ENCODE results near the gene KIF26B. TPM values are rescaled to one million over a fixed set of nuclear protein-coding genes. Genes with fewer than 3 reads are reported as not detected.

KIF26B gene
- total and polyA plus RNA-seq, 8 donors = 0.15 to 3.2 (median 0.89) TPM; not detected in 1

DNA sequence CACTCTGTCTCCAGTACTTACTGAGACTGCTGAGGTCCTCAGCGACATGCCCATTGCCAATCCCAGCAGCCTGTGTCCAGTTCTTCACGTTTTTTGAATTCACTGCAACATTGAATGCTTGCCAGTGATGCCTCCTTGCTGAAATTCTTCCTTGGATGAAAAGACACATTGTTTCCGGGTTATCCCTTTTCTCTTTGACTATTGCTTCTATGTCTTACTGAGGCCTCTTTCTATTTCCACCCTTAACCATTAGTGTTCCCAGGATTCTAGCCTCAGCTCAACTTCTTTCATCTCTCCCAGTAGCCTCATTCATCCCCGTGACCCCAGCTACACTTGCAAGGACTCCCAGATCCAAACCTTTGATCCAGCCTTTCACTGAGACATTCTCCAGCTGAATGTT is 46.5 kb upstream of the KIF26B start:
- 79 to 83% (median 81%) methylated on average over 4 of the region's 4 CpGs for WGBS, 5 donors
- H3K27me3 ChIP-seq = no peaks in the 10 kb centered on the region

DNA sequence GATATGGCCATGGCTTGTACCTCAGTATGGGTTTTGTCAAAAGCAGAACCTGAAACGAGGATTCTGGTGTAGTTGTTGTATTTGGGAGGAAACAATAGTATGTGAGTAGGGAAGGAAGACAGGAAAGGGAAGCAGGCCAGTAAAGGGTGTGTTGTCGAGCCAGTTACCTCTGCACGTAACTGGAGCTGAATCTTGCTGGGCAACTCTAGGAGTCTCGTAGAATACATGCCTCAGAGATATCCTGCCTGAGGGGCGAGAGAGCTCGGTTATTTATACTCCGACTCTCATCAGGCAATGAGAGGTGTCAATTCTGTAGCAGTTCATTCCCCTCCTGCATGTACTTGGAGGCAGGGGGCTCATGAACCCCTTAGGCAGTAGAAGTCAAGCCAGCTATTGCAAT is 45.9 kb upstream of the KIF26B start:
- Histone ChIP-seq H3K27ac (no peak overlapping the region), H3K36me3 (no peaks in the 10 kb centered on the region), H3K9me3 (no peaks in the 10 kb centered on the region), H3K4me1 (no peaks in the 10 kb centered on the region), H3K4me3 (no peak overlapping the region), H3K27me3 (no peaks in the 10 kb centered on the region)
- DNase-seq = peak in 1 of 2 donors; percentile 50
- WGBS, 5 donors = 27 to 60% (median 41%) methylated on average over 7 of the region's 7 CpGs
- intact Hi-C loops (cut with DNase I; ENCODE audit: low total_unique reads) = no loop called here
- TF ChIP-seq EP300 (IDR thresholded peaks at IDR 0.05) (no peak), POLR2A (IDR thresholded peaks at IDR 0.05) (no peak)

More for the DNA sequence above, 46.5 kb upstream of the KIF26B start:
- H3K4me1 ChIP-seq = no peaks in the 10 kb centered on the region
- no peak overlapping the region for H3K4me3 ChIP-seq
- no peaks in the 10 kb centered on the region for H3K9me3 ChIP-seq
- intact Hi-C loops (cut with DNase I; ENCODE audit: low total_unique reads) = no loop called here
- H3K27ac ChIP-seq = no peak overlapping the region
- TF ChIP-seq CTCF (IDR thresholded peaks at IDR 0.05) = no peak
- no peak for TF ChIP-seq POLR2A (IDR thresholded peaks at IDR 0.05)
- no peak for TF ChIP-seq EP300 (IDR thresholded peaks at IDR 0.05)
- TF ChIP-seq POLR2AphosphoS5 (IDR thresholded peaks at IDR 0.05) = no peak
- no peak for DNase-seq
- no peaks in the 10 kb centered on the region for H3K36me3 ChIP-seq

DNA sequence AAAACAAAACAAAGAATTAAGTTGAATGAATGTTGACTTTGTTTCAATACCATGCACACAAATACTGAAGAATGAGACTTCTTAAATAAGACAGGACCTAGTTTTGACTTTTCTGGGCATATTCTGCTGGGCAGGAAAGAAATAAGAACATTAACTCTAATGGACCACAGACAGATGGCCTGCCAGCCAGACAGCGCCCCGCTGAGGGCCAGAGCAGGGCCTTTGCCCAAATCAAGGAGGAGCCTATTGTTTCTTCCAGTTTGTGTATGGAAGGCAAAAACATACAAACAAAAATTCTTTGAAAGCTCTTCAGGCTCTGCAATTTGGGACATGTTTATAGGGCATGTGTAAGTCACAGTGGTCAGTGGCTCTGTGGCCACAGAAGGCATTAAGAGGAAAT is 44.4 kb upstream of the KIF26B start:
- H3K9me3 ChIP-seq = no peaks in the 10 kb centered on the region
- WGBS, 5 donors = 91 to 96% (median 95%) methylated on average over 2 of the region's 2 CpGs
- H3K36me3 ChIP-seq = no peaks in the 10 kb centered on the region
- no peaks in the 10 kb centered on the region for H3K27me3 ChIP-seq
- intact Hi-C loops (cut with DNase I; ENCODE audit: low total_unique reads) = no loop called here
- H3K4me1 ChIP-seq = no peaks in the 10 kb centered on the region
- DNase-seq = no peak
- TF ChIP-seq POLR2AphosphoS5 (IDR thresholded peaks at IDR 0.05) (no peak), EP300 (IDR thresholded peaks at IDR 0.05) (no peak), CTCF (IDR thresholded peaks at IDR 0.05) (no peak), POLR2A (IDR thresholded peaks at IDR 0.05) (no peak)
- H3K27ac ChIP-seq = no peak overlapping the region
- no peak overlapping the region for H3K4me3 ChIP-seq

DNA sequence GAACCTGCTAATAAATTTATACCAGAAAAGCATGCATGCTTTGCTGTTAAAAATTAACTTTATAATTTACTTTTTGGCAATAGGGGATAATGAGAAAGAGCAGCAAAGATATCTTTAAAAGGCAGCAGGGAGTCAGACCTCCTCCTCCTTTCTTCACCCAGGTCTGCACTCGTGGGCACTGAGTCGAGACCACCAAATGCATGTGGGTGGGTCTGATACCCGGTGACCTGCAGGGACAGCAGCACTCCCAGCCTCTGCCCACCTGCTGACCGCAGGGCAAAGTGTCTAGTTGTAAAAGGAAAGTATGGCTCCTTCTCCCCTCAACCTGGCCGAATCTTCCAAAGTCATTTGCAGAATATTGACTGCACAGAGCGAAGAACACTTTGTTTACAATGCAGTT is 43.7 kb upstream of the KIF26B start:
- Histone ChIP-seq H3K36me3 (no peaks in the 10 kb centered on the region), H3K27ac (no peak overlapping the region), H3K4me1 (no peaks in the 10 kb centered on the region), H3K4me3 (no peak overlapping the region), H3K9me3 (no peaks in the 10 kb centered on the region), H3K27me3 (no peaks in the 10 kb centered on the region)
- intact Hi-C loops (cut with DNase I; ENCODE audit: low total_unique reads) = no loop called here
- DNase-seq = no peak
- WGBS, 5 donors = 40 to 65% (median 58%) methylated on average over 6 of the region's 6 CpGs
- no peak for TF ChIP-seq POLR2A (IDR thresholded peaks at IDR 0.05)
- no peak for TF ChIP-seq POLR2AphosphoS5 (IDR thresholded peaks at IDR 0.05)
- TF ChIP-seq EP300 (IDR thresholded peaks at IDR 0.05) = no peak
- no peak for TF ChIP-seq CTCF (IDR thresholded peaks at IDR 0.05)

DNA sequence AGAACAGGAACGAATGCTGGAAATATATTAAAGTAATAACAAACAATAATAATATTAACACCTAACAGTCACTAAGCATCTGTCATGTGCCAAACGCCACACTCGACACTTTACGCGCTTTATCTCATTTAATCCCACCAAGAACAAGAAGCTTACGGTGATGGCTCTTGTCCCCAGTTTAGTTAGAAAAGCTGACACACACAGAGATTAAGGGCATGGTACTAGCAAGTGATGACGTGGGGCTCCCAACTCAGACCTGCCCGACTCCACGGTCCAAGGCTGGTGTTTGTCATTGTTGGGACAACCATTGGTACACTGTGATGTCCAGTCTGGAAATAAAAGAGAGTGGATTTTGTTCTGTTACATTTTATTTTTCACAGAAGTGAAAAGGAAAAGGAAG is 41.1 kb upstream of the KIF26B start:
- Histone ChIP-seq H3K4me3 (no peak overlapping the region), H3K27me3 (no peaks in the 10 kb centered on the region), H3K27ac (no peak overlapping the region), H3K9me3 (no peaks in the 10 kb centered on the region), H3K36me3 (no peaks in the 10 kb centered on the region), H3K4me1 (no peaks in the 10 kb centered on the region)
- no peak for TF ChIP-seq CTCF (IDR thresholded peaks at IDR 0.05)
- TF ChIP-seq POLR2A (IDR thresholded peaks at IDR 0.05) = no peak
- no peak for TF ChIP-seq EP300 (IDR thresholded peaks at IDR 0.05)
- TF ChIP-seq POLR2AphosphoS5 (IDR thresholded peaks at IDR 0.05) = no peak
- 80 to 97% (median 93%) methylated on average over 9 of the region's 9 CpGs for WGBS, 5 donors
- intact Hi-C loops (cut with DNase I; ENCODE audit: low total_unique reads) = no loop called here
- no peak for DNase-seq

Data from stomach (tissue), 9 donors.